Measurements from ENCODE around the gene ATF4. TPM values are rescaled to one million over a fixed set of nuclear protein-coding genes. Genes with fewer than 3 reads are reported as not detected.

The ATF4 gene
- total and polyA plus RNA-seq, 2 of the 13 experiments (the other 11 are each of a cell fraction or from before 2014, with no cell fraction given) = 486 to 1,297 TPM

GRCh38 chr22:39514373-39514973 lies 5.9 kb upstream of the ATF4 start (continued):
- TF ChIP-seq, protein P1, sequence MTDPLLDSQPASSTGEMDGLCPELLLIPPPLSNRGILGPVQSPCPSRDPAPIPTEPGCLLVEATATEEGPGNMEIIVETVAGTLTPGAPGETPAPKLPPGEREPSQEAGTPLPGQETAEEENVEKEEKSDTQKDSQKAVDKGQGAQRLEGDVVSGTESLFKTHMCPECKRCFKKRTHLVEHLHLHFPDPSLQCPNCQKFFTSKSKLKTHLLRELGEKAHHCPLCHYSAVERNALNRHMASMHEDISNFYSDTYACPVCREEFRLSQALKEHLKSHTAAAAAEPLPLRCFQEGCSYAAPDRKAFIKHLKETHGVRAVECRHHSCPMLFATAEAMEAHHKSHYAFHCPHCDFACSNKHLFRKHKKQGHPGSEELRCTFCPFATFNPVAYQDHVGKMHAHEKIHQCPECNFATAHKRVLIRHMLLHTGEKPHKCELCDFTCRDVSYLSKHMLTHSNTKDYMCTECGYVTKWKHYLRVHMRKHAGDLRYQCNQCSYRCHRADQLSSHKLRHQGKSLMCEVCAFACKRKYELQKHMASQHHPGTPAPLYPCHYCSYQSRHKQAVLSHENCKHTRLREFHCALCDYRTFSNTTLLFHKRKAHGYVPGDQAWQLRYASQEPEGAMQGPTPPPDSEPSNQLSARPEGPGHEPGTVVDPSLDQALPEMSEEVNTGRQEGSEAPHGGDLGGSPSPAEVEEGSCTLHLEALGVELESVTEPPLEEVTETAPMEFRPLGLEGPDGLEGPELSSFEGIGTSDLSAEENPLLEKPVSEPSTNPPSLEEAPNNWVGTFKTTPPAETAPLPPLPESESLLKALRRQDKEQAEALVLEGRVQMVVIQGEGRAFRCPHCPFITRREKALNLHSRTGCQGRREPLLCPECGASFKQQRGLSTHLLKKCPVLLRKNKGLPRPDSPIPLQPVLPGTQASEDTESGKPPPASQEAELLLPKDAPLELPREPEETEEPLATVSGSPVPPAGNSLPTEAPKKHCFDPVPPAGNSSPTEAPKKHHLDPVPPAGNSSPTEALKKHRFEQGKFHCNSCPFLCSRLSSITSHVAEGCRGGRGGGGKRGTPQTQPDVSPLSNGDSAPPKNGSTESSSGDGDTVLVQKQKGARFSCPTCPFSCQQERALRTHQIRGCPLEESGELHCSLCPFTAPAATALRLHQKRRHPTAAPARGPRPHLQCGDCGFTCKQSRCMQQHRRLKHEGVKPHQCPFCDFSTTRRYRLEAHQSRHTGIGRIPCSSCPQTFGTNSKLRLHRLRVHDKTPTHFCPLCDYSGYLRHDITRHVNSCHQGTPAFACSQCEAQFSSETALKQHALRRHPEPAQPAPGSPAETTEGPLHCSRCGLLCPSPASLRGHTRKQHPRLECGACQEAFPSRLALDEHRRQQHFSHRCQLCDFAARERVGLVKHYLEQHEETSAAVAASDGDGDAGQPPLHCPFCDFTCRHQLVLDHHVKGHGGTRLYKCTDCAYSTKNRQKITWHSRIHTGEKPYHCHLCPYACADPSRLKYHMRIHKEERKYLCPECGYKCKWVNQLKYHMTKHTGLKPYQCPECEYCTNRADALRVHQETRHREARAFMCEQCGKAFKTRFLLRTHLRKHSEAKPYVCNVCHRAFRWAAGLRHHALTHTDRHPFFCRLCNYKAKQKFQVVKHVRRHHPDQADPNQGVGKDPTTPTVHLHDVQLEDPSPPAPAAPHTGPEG (CRISPR knock-in tag; IDR thresholded peaks at IDR 0.05) = no peak
- TF ChIP-seq PAWR (CRISPR knock-in tag; IDR thresholded peaks at IDR 0.05; ENCODE audit: borderline replicate concordance) = no peak
- peak; percentile 73; the same call in 1 of the 2 replicates for TF ChIP-seq SMC3 (IDR thresholded peaks at IDR 0.05; ENCODE audit: low read length)
- TF ChIP-seq ZNF83 (CRISPR knock-in tag; IDR thresholded peaks at IDR 0.05; ENCODE audit: borderline replicate concordance) = no peak
- no peak for TF ChIP-seq RARG (CRISPR knock-in tag; IDR thresholded peaks at IDR 0.05; ENCODE audit: low read depth)
- peak; percentile 52; the same call in 1 of the 2 replicates for TF ChIP-seq CEBPB (IDR thresholded peaks at IDR 0.05; ENCODE audit: borderline replicate concordance, low read depth, low read length)
- 0 out of 2 replicates have a peak, but pooled peaks have one; percentile 13 for TF ChIP-seq RBFOX2 (IDR thresholded peaks at IDR 0.05; ENCODE audit: low read depth, low read length)
- TF ChIP-seq, protein P2, sequence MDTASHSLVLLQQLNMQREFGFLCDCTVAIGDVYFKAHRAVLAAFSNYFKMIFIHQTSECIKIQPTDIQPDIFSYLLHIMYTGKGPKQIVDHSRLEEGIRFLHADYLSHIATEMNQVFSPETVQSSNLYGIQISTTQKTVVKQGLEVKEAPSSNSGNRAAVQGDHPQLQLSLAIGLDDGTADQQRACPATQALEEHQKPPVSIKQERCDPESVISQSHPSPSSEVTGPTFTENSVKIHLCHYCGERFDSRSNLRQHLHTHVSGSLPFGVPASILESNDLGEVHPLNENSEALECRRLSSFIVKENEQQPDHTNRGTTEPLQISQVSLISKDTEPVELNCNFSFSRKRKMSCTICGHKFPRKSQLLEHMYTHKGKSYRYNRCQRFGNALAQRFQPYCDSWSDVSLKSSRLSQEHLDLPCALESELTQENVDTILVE (CRISPR knock-in tag; IDR thresholded peaks at IDR 0.05) = no peak
- TF ChIP-seq, protein P3, sequence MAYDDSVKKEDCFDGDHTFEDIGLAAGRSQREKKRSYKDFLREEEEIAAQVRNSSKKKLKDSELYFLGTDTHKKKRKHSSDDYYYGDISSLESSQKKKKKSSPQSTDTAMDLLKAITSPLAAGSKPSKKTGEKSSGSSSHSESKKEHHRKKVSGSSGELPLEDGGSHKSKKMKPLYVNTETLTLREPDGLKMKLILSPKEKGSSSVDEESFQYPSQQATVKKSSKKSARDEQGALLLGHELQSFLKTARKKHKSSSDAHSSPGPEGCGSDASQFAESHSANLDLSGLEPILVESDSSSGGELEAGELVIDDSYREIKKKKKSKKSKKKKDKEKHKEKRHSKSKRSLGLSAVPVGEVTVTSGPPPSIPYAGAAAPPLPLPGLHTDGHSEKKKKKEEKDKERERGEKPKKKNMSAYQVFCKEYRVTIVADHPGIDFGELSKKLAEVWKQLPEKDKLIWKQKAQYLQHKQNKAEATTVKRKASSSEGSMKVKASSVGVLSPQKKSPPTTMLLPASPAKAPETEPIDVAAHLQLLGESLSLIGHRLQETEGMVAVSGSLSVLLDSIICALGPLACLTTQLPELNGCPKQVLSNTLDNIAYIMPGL (CRISPR knock-in tag; IDR thresholded peaks at IDR 0.05; ENCODE audit: borderline replicate concordance in 1 of 2, low read depth in 1 of 2) = 0 out of 4 replicates have a peak, but pooled peaks of 1 of the 2 experiments have one; percentile 30
- TF ChIP-seq MEIS2 (CRISPR knock-in tag; IDR thresholded peaks at IDR 0.05) = no peak
- no peak for TF ChIP-seq ZNF772 (CRISPR knock-in tag; IDR thresholded peaks at IDR 0.05)
- no peak for TF ChIP-seq IRX3 (CRISPR knock-in tag; IDR thresholded peaks at IDR 0.05; ENCODE audit: borderline replicate concordance, low read depth)
- no peak for TF ChIP-seq ZNF260 (CRISPR knock-in tag; IDR thresholded peaks at IDR 0.05; ENCODE audit: borderline replicate concordance, low read depth)
- no peak for TF ChIP-seq ZNF263 (CRISPR knock-in tag; IDR thresholded peaks at IDR 0.05)
- no peak for TF ChIP-seq TAF15 (IDR thresholded peaks at IDR 0.05; ENCODE audit: low read depth, low read length, poor library complexity, severe bottlenecking)
- no peak for TF ChIP-seq JUND (CRISPR knock-in tag; IDR thresholded peaks at IDR 0.05)
- TF ChIP-seq, protein P4, sequence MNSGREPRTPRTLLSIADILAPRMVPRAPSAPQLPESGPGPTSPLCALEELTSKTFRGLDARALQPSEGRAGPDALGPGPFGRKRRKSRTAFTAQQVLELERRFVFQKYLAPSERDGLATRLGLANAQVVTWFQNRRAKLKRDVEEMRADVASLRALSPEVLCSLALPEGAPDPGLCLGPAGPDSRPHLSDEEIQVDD (CRISPR knock-in tag; IDR thresholded peaks at IDR 0.05; ENCODE audit: borderline replicate concordance) = no peak
- TF ChIP-seq, protein P5, sequence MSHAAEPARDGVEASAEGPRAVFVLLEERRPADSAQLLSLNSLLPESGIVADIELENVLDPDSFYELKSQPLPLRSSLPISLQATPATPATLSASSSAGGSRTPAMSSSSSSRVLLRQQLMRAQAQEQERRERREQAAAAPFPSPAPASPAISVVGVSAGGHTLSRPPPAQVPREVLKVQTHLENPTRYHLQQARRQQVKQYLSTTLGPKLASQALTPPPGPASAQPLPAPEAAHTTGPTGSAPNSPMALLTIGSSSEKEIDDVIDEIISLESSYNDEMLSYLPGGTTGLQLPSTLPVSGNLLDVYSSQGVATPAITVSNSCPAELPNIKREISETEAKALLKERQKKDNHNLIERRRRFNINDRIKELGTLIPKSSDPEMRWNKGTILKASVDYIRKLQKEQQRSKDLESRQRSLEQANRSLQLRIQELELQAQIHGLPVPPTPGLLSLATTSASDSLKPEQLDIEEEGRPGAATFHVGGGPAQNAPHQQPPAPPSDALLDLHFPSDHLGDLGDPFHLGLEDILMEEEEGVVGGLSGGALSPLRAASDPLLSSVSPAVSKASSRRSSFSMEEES (CRISPR knock-in tag; IDR thresholded peaks at IDR 0.05) = no peak

All from HepG2 (cell line).